HEK293 (cell line): ENCODE data around the gene POLR2E.

Experiments used
- OVOL3 ChIP-seq: fragments of 450-650 bp; formaldehyde crosslinking; IDR thresholded peaks from 2 replicates; pipeline ENCODE4 v1.5.1; 2016; ENCODE audit warnings: missing biosample characterization, missing genetic modification characterization
- REPIN1 ChIP-seq: fragments of 450-650 bp; formaldehyde crosslinking; IDR thresholded peaks from 2 replicates; pipeline ENCODE4 v1.5.1; 2017; ENCODE audit warnings: missing biosample characterization, missing genetic modification characterization, low read depth
- SALL2 ChIP-seq: fragments of 450-650 bp; formaldehyde crosslinking; IDR thresholded peaks from 2 replicates; pipeline ENCODE4 v1.5.0; 2017; ENCODE audit warnings: missing biosample characterization, mild to moderate bottlenecking, missing genetic modification characterization, borderline replicate concordance
- SETDB1 ChIP-seq: IDR thresholded peaks from one replicate; pipeline ENCODE4 v1.6.1; 2017; ENCODE audit warnings: mild to moderate bottlenecking, low read length, moderate library complexity, mixed read lengths; ENCODE audit not compliant: insufficient read length
- ZBTB1 ChIP-seq: fragments of 450-650 bp; formaldehyde crosslinking; IDR thresholded peaks from 2 replicates; pipeline ENCODE4 v1.5.1; 2016; ENCODE audit warnings: missing biosample characterization, missing genetic modification characterization
- ZBTB17 ChIP-seq: fragments of 450-650 bp; formaldehyde crosslinking; IDR thresholded peaks from 2 replicates; pipeline ENCODE4 v1.5.1; 2016; ENCODE audit warnings: missing biosample characterization, missing genetic modification characterization
- ZBTB21 ChIP-seq: fragments of 450-650 bp; formaldehyde crosslinking; IDR thresholded peaks from 2 replicates; pipeline ENCODE4 v1.5.1; 2017; ENCODE audit warnings: missing biosample characterization, missing genetic modification characterization
- ZFP37 ChIP-seq: fragments of 450-650 bp; formaldehyde crosslinking; IDR thresholded peaks from 2 replicates; pipeline ENCODE4 v1.5.1; 2016; ENCODE audit warnings: missing biosample characterization, missing genetic modification characterization
- ZNF16 ChIP-seq: fragments of 450-650 bp; formaldehyde crosslinking; IDR thresholded peaks from 2 replicates; pipeline ENCODE4 v1.5.1; 2016; ENCODE audit warnings: low read depth, missing biosample characterization, missing genetic modification characterization
- ZNF2 ChIP-seq: fragments of 450-650 bp; formaldehyde crosslinking; IDR thresholded peaks from 2 replicates; pipeline ENCODE4 v1.5.1; 2016; ENCODE audit warnings: missing biosample characterization, missing genetic modification characterization
- ZNF549 ChIP-seq: fragments of 450-650 bp; IDR thresholded peaks from 2 replicates; pipeline ENCODE4 v1.5.1; 2018; ENCODE audit warnings: missing biosample characterization, missing genetic modification characterization, mild to moderate bottlenecking, inconsistent platforms, moderate library complexity
- ZNF623 ChIP-seq: fragments of 450-650 bp; formaldehyde crosslinking; IDR thresholded peaks from 2 replicates; pipeline ENCODE4 v1.5.1; 2016; ENCODE audit warnings: missing biosample characterization, missing genetic modification characterization
- ZNF670 ChIP-seq: fragments of 450-650 bp; formaldehyde crosslinking; IDR thresholded peaks from 2 replicates; pipeline ENCODE4 v1.5.1; 2016; ENCODE audit warnings: missing biosample characterization, missing genetic modification characterization, low read depth
- ZXDB ChIP-seq: fragments of 450-650 bp; formaldehyde crosslinking; IDR thresholded peaks from 2 replicates; pipeline ENCODE4 v1.5.1; 2016; ENCODE audit warnings: missing biosample characterization, missing genetic modification characterization
- TF ChIP-seq, protein P1 (sequence below): fragments of 450-650 bp; formaldehyde crosslinking; IDR thresholded peaks from 2 replicates; pipeline ENCODE4 v1.5.1; 2016; ENCODE audit warnings: missing biosample characterization, missing genetic modification characterization
- TF ChIP-seq, protein P2 (sequence below): fragments of 450-650 bp; formaldehyde crosslinking; IDR thresholded peaks from 2 replicates; pipeline ENCODE4 v1.5.1; 2017; ENCODE audit warnings: missing biosample characterization, mild to moderate bottlenecking, missing genetic modification characterization, moderate library complexity
- TF ChIP-seq, protein P3 (sequence below): fragments of 450-650 bp; formaldehyde crosslinking; IDR thresholded peaks from 2 replicates; pipeline ENCODE4 v1.5.1; 2016; ENCODE audit warnings: missing biosample characterization, missing genetic modification characterization
- TF ChIP-seq, protein P4 (sequence below): fragments of 450-650 bp; formaldehyde crosslinking; IDR thresholded peaks from 2 replicates; pipeline ENCODE4; 2016; ENCODE audit warnings: missing biosample characterization, missing genetic modification characterization
- TF ChIP-seq, protein P5 (sequence below): fragments of 450-650 bp; formaldehyde crosslinking; conservative IDR thresholded peaks from 2 replicates; pipeline ENCODE4 v1.5.1; 2016; ENCODE audit warnings: low read depth, missing biosample characterization, missing genetic modification characterization
- TF ChIP-seq, protein P6 (sequence below): fragments of 450-650 bp; formaldehyde crosslinking; IDR thresholded peaks from 2 replicates; pipeline ENCODE4 v1.5.1; 2016; ENCODE audit warnings: missing biosample characterization, missing genetic modification characterization
- TF ChIP-seq, protein P7 (sequence below): fragments of 450-650 bp; formaldehyde crosslinking; IDR thresholded peaks from 2 replicates; pipeline ENCODE4 v1.5.1; 2016; ENCODE audit warnings: missing biosample characterization, missing genetic modification characterization
- TF ChIP-seq, protein P8 (sequence below): fragments of 450-650 bp; formaldehyde crosslinking; IDR thresholded peaks from 2 replicates; pipeline ENCODE4 v1.5.1; 2016; ENCODE audit warnings: missing biosample characterization, missing genetic modification characterization

POLR2E gene

DNA sequence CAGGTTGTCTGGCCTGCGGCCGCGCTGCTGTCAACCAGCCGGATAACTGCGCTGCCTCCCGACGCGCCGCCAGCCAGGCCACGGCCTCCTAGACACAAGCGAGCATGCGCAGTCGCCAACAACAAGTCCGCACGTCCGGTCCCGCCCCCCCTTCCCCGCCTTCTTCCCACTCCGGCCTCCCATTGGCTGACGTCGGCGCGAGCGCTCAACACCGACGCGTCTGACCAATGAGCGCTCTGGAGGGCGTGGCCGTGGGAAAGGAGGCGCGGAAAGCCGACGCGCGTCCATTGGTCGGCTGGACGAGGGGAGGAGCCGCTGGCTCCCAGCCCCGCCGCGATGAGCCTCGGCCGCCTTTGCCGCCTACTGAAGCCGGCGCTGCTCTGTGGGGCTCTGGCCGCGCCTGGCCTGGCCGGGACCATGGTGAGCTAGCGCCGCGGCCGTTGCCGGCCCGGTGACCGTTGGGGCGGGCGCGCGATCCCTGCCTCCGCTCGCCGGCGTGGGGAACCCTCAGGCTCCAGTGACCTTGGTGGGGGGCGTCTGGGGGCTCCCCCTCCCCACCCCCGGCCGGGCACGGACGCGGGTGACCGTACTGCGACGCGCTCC lies 8.6 kb upstream of the POLR2E start, which contains the start of gene GPX4 (continued):
- TF ChIP-seq, protein P1, sequence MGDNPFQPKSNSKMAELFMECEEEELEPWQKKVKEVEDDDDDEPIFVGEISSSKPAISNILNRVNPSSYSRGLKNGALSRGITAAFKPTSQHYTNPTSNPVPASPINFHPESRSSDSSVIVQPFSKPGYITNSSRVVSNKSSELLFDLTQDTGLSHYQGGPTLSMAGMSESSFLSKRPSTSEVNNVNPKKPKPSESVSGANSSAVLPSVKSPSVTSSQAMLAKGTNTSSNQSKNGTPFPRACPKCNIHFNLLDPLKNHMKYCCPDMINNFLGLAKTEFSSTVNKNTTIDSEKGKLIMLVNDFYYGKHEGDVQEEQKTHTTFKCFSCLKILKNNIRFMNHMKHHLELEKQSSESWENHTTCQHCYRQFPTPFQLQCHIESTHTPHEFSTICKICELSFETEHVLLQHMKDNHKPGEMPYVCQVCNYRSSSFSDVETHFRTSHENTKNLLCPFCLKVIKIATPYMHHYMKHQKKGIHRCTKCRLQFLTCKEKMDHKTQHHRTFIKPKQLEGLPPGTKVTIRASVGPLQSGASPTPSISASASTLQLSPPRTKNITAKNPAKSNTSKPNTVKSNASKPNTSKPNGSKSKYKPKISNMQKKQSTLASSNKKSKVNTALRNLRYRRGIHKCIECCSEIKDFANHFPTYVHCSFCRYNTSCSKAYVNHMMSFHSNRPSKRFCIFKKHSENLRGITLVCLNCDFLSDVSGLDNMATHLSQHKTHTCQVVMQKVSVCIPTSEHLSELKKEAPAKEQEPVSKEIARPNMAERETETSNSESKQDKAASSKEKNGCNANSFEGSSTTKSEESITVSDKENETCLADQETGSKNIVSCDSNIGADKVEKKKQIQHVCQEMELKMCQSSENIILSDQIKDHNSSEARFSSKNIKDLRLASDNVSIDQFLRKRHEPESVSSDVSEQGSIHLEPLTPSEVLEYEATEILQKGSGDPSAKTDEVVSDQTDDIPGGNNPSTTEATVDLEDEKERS (tag by site-specific recombination), result no peak
- TF ChIP-seq ZBTB17 (tag by site-specific recombination) (no peak), ZFP37 (tag by site-specific recombination) (no peak), SETDB1 (no peak), OVOL3 (tag by site-specific recombination) (no peak), ZBTB21 (no peak), ZNF623 (tag by site-specific recombination) (no peak), REPIN1 (tag by site-specific recombination) (no peak), ZNF2 (tag by site-specific recombination) (no peak), SALL2 (tag by site-specific recombination) (no peak), ZXDB (tag by site-specific recombination) (no peak), ZNF670 (tag by site-specific recombination) (no peak), ZNF16 (tag by site-specific recombination) (no peak), ZNF549 (no peak), ZBTB1 (tag by site-specific recombination) (no peak)
- TF ChIP-seq, protein P2, sequence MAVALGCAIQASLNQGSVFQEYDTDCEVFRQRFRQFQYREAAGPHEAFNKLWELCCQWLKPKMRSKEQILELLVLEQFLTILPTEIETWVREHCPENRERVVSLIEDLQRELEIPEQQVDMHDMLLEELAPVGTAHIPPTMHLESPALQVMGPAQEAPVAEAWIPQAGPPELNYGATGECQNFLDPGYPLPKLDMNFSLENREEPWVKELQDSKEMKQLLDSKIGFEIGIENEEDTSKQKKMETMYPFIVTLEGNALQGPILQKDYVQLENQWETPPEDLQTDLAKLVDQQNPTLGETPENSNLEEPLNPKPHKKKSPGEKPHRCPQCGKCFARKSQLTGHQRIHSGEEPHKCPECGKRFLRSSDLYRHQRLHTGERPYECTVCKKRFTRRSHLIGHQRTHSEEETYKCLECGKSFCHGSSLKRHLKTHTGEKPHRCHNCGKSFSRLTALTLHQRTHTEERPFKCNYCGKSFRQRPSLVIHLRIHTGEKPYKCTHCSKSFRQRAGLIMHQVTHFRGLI, result no peak
- TF ChIP-seq, protein P3, sequence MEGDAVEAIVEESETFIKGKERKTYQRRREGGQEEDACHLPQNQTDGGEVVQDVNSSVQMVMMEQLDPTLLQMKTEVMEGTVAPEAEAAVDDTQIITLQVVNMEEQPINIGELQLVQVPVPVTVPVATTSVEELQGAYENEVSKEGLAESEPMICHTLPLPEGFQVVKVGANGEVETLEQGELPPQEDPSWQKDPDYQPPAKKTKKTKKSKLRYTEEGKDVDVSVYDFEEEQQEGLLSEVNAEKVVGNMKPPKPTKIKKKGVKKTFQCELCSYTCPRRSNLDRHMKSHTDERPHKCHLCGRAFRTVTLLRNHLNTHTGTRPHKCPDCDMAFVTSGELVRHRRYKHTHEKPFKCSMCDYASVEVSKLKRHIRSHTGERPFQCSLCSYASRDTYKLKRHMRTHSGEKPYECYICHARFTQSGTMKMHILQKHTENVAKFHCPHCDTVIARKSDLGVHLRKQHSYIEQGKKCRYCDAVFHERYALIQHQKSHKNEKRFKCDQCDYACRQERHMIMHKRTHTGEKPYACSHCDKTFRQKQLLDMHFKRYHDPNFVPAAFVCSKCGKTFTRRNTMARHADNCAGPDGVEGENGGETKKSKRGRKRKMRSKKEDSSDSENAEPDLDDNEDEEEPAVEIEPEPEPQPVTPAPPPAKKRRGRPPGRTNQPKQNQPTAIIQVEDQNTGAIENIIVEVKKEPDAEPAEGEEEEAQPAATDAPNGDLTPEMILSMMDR (tag by site-specific recombination), result no peak
- TF ChIP-seq, protein P4, sequence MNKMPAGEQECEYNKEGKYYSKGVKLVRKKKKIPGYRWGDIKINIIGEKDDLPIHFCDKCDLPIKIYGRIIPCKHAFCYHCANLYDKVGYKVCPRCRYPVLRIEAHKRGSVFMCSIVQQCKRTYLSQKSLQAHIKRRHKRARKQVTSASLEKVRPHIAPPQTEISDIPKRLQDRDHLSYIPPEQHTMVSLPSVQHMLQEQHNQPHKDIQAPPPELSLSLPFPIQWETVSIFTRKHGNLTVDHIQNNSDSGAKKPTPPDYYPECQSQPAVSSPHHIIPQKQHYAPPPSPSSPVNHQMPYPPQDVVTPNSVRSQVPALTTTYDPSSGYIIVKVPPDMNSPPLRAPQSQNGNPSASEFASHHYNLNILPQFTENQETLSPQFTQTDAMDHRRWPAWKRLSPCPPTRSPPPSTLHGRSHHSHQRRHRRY (tag by site-specific recombination), result no peak
- TF ChIP-seq, protein P5, sequence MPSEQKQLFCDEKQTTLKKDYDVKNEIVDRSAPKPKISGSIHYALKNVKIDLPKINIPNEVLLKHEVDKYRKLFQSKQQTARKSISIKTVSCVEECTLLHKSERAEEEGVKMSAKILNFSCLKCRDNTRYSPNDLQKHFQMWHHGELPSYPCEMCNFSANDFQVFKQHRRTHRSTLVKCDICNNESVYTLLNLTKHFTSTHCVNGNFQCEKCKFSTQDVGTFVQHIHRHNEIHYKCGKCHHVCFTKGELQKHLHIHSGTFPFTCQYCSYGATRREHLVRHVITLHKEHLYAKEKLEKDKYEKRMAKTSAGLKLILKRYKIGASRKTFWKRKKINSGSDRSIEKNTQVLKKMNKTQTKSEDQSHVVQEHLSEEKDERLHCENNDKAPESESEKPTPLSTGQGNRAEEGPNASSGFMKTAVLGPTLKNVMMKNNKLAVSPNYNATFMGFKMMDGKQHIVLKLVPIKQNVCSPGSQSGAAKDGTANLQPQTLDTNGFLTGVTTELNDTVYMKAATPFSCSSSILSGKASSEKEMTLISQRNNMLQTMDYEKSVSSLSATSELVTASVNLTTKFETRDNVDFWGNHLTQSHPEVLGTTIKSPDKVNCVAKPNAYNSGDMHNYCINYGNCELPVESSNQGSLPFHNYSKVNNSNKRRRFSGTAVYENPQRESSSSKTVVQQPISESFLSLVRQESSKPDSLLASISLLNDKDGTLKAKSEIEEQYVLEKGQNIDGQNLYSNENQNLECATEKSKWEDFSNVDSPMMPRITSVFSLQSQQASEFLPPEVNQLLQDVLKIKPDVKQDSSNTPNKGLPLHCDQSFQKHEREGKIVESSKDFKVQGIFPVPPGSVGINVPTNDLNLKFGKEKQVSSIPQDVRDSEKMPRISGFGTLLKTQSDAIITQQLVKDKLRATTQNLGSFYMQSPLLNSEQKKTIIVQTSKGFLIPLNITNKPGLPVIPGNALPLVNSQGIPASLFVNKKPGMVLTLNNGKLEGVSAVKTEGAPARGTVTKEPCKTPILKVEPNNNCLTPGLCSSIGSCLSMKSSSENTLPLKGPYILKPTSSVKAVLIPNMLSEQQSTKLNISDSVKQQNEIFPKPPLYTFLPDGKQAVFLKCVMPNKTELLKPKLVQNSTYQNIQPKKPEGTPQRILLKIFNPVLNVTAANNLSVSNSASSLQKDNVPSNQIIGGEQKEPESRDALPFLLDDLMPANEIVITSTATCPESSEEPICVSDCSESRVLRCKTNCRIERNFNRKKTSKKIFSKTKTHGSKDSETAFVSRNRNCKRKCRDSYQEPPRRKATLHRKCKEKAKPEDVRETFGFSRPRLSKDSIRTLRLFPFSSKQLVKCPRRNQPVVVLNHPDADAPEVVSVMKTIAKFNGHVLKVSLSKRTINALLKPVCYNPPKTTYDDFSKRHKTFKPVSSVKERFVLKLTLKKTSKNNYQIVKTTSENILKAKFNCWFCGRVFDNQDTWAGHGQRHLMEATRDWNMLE (tag by site-specific recombination), result no peak
- TF ChIP-seq, protein P6, sequence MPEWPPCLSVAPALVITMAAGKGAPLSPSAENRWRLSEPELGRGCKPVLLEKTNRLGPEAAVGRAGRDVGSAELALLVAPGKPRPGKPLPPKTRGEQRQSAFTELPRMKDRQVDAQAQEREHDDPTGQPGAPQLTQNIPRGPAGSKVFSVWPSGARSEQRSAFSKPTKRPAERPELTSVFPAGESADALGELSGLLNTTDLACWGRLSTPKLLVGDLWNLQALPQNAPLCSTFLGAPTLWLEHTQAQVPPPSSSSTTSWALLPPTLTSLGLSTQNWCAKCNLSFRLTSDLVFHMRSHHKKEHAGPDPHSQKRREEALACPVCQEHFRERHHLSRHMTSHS (tag by site-specific recombination), result no peak
- TF ChIP-seq, protein P7, sequence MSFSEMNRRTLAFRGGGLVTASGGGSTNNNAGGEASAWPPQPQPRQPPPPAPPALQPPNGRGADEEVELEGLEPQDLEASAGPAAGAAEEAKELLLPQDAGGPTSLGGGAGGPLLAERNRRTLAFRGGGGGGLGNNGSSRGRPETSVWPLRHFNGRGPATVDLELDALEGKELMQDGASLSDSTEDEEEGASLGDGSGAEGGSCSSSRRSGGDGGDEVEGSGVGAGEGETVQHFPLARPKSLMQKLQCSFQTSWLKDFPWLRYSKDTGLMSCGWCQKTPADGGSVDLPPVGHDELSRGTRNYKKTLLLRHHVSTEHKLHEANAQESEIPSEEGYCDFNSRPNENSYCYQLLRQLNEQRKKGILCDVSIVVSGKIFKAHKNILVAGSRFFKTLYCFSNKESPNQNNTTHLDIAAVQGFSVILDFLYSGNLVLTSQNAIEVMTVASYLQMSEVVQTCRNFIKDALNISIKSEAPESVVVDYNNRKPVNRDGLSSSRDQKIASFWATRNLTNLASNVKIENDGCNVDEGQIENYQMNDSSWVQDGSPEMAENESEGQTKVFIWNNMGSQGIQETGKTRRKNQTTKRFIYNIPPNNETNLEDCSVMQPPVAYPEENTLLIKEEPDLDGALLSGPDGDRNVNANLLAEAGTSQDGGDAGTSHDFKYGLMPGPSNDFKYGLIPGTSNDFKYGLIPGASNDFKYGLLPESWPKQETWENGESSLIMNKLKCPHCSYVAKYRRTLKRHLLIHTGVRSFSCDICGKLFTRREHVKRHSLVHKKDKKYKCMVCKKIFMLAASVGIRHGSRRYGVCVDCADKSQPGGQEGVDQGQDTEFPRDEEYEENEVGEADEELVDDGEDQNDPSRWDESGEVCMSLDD (tag by site-specific recombination), result no peak
- TF ChIP-seq, protein P8, sequence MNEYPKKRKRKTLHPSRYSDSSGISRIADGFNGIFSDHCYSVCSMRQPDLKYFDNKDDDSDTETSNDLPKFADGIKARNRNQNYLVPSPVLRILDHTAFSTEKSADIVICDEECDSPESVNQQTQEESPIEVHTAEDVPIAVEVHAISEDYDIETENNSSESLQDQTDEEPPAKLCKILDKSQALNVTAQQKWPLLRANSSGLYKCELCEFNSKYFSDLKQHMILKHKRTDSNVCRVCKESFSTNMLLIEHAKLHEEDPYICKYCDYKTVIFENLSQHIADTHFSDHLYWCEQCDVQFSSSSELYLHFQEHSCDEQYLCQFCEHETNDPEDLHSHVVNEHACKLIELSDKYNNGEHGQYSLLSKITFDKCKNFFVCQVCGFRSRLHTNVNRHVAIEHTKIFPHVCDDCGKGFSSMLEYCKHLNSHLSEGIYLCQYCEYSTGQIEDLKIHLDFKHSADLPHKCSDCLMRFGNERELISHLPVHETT (tag by site-specific recombination), result no peak
